Left lung (tissue), 10 donors: ENCODE results near the gene AMH. TPM values are rescaled to one million over a fixed set of nuclear protein-coding genes. Genes with fewer than 3 reads are reported as not detected.

Source experiments
- ATAC-seq: fragments of 200-7000 bp; cut with Tn5 transposase; one replicate; pipeline ENCODE4 v1.9.1; 2020; ENCODE audit warnings: moderate library complexity
- DNase-seq, 4 donors: peaks; one replicate each; pipeline ENCODE4 v3.0.0-alpha.2; 2013 to 2020
- H3K27ac ChIP-seq, 2 donors: fragments of 200-600 bp; sonication (generic) in 1 of 2; one replicate each; pipeline versions ENCODE4 v1.5.0 to v1.8.0; 2020 to 2021
- H3K27me3 ChIP-seq, 2 donors: fragments of 200-600 bp; sonication (generic) in 1 of 2; one replicate each; pipeline versions ENCODE4 v1.5.0 to v1.8.0; 2020 to 2021
- H3K36me3 ChIP-seq, 2 donors: fragments of 200-600 bp; sonication (generic) in 1 of 2; one replicate each; pipeline versions ENCODE4 v1.5.0 to v1.8.0; 2020 to 2021
- H3K4me1 ChIP-seq, 2 donors: fragments of 200-600 bp; one replicate each; pipeline ENCODE4 v1.8.0; 2021
- H3K4me3 ChIP-seq, 2 donors: fragments of 200-600 bp; sonication (generic) in 1 of 2; one replicate each; pipeline versions ENCODE4 v1.5.0 to v1.8.0; 2020 to 2021; ENCODE audit warnings: mild to moderate bottlenecking in 1 of 2
- H3K9me3 ChIP-seq, 2 donors: fragments of 200-600 bp; sonication (generic) in 1 of 2; one replicate each; pipeline versions ENCODE4 v1.5.0 to v1.8.0; 2020 to 2021
- intact Hi-C, 2 donors: fragments of 100-400 bp; cut with DNase I; formaldehyde crosslinking; loops; one replicate each; pipeline versions ENCODE4 v1.11.2 to v1.14.2; 2022
- polyA plus RNA-seq, 6 donors: library from polyadenylated mRNA; unstranded; fragments of 120-200 nt; gene quantifications; one replicate each; pipeline ENCODE4 v1.2.1, GENCODE V29; 2013; ENCODE audit not compliant: insufficient read length in 6 of 6
- total RNA-seq, 2 donors: library from RNA; stranded (reverse); fragmentation: NEBNext Ultra II Directional; extraction: Animal tissue kit (Norgen Biotek cat#: 25700); gene quantifications; one replicate each; pipeline ENCODE4 v1.2.1, GENCODE V29; 2021
- TF ChIP-seq, protein P1 (sequence below), 2 donors: fragments of 200-600 bp; sonication (generic) in 1 of 2; IDR thresholded peaks; one replicate each; pipeline versions ENCODE4 v1.5.0 to v1.8.0; 2021; ENCODE audit warnings: antibody characterized with exemption in 2 of 2
- donor health status: DM: no; HTN: yes; CAD: no.
- donor health status: DM: no; HTN: no; CAD: no.

AMH gene
- total and polyA plus RNA-seq, 8 donors: 0.13 to 3.7 (median 1.2) TPM

DNA sequence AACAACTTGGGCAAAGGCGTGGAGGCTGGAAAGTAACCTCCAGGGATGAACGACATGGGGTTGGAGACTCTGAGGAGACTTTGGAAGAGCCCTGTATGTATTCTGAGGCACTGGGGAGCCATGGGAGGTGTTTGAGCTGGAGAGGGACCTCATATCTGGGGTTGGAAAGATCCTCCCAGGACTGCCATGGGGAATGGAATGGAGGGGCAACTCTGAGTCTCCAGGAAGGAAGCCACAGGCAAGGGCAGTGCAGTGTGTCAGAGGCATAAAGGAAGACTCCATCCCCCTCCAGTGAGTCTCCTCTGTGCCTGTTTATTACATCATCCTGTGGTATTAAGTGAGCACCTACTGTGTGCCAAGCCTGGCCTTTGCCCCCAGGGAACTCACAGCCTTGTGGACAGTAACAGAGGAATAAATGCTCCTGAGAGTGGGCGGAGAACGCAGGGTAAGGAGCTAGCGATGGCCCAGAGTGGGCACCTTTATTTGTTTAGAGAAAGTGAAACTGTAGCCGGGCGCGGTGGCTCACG is 25.1 kb downstream of the AMH start:
- no peaks in the 10 kb centered on the region for H3K9me3 ChIP-seq
- H3K36me3 ChIP-seq: peaks cover 0 to 62% of the 10 kb centered on the region in 2 donors
- H3K4me1 ChIP-seq: peaks cover 35 to 65% of the 10 kb centered on the region in 2 donors
- H3K4me3 ChIP-seq: peak overlapping the region in 1 of 2 donors; percentile 99
- intact Hi-C loops: loop anchor here (5.0 to 10.0 kb wide), 2 partner anchors 37 to 111 kb away; partner anchors contain the start of genes PLEKHJ1 (in 2 of the 2) and SF3A2 (in 2 of the 2)
- H3K27ac ChIP-seq: peak overlapping the region in 1 of 2 donors; percentile 77
- DNase-seq: no peak
- TF ChIP-seq, protein P1, sequence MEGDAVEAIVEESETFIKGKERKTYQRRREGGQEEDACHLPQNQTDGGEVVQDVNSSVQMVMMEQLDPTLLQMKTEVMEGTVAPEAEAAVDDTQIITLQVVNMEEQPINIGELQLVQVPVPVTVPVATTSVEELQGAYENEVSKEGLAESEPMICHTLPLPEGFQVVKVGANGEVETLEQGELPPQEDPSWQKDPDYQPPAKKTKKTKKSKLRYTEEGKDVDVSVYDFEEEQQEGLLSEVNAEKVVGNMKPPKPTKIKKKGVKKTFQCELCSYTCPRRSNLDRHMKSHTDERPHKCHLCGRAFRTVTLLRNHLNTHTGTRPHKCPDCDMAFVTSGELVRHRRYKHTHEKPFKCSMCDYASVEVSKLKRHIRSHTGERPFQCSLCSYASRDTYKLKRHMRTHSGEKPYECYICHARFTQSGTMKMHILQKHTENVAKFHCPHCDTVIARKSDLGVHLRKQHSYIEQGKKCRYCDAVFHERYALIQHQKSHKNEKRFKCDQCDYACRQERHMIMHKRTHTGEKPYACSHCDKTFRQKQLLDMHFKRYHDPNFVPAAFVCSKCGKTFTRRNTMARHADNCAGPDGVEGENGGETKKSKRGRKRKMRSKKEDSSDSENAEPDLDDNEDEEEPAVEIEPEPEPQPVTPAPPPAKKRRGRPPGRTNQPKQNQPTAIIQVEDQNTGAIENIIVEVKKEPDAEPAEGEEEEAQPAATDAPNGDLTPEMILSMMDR (IDR thresholded peaks at IDR 0.05): no peak
- ATAC-seq: no peak
- H3K27me3 ChIP-seq: no peaks in the 10 kb centered on the region

DNA sequence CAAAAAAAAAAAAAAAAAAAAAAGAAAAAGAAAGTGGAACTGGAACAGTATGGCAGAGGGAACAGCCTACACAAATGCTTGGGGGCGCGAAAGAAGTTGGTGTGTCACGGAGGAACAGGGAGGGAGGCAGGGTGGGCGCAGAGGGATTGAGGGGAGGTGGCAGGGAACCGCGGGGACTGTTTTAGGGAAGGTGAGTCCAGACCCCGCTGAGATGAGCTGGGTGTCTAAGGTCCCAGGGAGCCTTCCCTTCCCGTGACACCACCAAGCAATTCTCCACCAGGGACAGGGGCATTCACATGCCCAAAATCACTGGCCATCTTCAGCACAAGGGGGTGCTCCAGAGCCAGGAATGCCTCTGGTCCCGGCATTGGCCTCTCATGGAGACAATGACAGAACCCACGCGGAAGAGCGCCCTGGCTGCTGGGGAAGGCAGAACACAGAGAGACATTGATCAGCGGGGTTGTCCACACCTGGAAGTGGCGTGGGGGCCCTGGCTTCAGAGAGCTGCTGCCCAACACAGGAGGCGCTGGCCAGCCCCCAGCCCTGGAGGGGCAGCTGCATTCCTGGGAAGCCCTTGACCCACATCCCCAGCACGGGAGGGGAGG is 25.9 kb downstream of the AMH start:
- DNase-seq (peak in 2 of 4 donors; percentile 71 to 85), ATAC-seq (peak; percentile 51)
- H3K27ac ChIP-seq: peak overlapping the region in 1 of 2 donors; percentile 53
- H3K4me1 ChIP-seq: peaks cover 35 to 66% of the 10 kb centered on the region in 2 donors
- H3K36me3 ChIP-seq: peaks cover 0 to 62% of the 10 kb centered on the region in 2 donors
- H3K27me3 ChIP-seq: no peaks in the 10 kb centered on the region
- no peaks in the 10 kb centered on the region for H3K9me3 ChIP-seq
- intact Hi-C loops: loop anchor here (5.0 to 10.0 kb wide), 2 partner anchors 38 to 110 kb away; partner anchors contain the start of genes PLEKHJ1 (in 2 of the 2) and SF3A2 (in 2 of the 2)
- H3K4me3 ChIP-seq: no peak overlapping the region
- TF ChIP-seq, protein P1 (IDR thresholded peaks at IDR 0.05): peak; percentile 35 to 61

DNA sequence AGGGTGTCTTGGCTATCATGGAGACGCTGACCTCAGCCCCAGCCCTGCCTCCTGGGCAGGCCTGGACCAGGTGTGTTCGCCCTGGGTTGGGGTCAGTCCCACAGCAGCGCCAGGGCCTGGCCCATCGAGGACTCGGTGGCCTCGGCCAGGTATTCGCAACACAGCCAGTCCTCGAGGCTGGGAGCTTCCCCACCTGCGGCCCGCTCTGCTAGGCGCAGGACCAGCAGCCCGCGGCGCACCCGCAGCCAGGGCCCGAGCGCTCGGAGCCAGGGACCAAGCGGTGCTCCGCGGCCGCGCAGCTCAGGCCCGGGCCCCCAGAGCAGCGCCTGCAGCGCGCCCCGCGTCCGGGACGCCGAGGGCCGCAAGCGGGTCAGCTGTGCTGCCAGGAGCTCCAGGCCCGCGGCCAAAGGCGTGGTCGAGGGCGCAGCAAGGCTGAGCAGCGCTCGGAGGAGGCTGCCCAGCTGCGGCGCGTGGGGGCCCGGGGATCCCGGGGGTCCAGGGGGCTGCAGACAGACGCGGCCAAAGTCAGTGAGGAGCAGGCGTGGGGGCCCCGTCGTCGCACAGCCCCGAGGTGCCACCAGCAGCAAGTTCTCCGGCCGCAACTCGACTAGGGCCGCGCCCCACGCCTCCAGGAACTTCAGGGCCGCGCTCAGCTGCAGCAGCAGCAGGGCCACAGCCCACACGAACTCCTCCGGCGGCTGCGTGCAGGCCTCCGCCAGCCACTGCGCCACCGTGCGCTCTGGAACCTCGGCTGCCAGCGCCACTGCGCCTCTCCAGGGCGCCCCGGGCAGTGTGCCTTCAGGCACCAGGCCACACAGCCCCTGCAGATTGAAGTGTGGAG is 26.7 kb downstream of the AMH start:
- H3K9me3 ChIP-seq: no peaks in the 10 kb centered on the region
- H3K4me1 ChIP-seq: peaks cover 35 to 72% of the 10 kb centered on the region in 2 donors
- peak in 1 of 4 donors; percentile 84 for DNase-seq
- H3K27ac ChIP-seq: peak overlapping the region in 1 of 2 donors; percentile 53
- intact Hi-C loops: loop anchor here in 1 of 2 donors (10.0 kb wide), 1 partner anchor 109 kb away; no protein-coding TSS in a partner anchor
- TF ChIP-seq, protein P1 (IDR thresholded peaks at IDR 0.05): no peak
- no peak overlapping the region for H3K4me3 ChIP-seq
- H3K36me3 ChIP-seq: peaks cover 0 to 62% of the 10 kb centered on the region in 2 donors
- no peak for ATAC-seq
- no peaks in the 10 kb centered on the region for H3K27me3 ChIP-seq

DNA sequence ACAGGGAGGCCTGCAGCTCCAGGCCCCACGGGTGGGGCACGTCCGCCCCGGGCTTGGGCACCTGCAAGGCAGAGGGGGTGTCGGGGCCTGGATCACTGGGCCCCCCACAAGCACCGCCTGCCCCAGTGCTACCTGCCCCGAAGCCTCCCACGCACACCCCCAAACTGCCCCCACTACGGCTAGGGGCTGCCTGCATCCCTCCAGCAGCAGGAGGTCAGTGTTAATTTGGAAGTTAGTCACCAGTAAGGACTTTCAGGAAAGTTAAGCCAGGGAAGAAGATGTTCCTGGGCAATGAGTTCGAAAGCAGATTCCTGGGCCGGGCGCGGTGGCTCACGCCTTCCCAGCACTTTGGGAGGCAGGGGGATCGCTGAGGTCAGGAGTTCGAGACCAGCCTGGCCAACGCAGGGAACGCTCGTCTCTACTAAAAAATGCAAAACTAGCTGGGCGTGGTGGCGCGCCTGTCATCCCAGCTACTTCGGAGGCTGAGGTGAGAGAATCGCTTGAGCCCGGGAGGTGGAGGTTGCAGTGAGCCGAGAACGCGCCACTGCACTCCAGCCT is 27.4 kb downstream of the AMH start:
- no peaks in the 10 kb centered on the region for H3K9me3 ChIP-seq
- intact Hi-C loops: loop anchor here in 1 of 2 donors (10.0 kb wide), 1 partner anchor 108 kb away; no protein-coding TSS in a partner anchor

More for the DNA sequence above, 27.4 kb downstream of the AMH start:
- TF ChIP-seq, protein P1 (IDR thresholded peaks at IDR 0.05): no peak
- H3K36me3 ChIP-seq: peaks cover 0 to 58% of the 10 kb centered on the region in 2 donors
- DNase-seq (no peak), ATAC-seq (no peak)
- H3K4me3 ChIP-seq: no peak overlapping the region
- H3K27me3 ChIP-seq: no peaks in the 10 kb centered on the region
- peaks cover 32 to 67% of the 10 kb centered on the region in 2 donors for H3K4me1 ChIP-seq
- H3K27ac ChIP-seq: peak overlapping the region in 1 of 2 donors; percentile 53
